GM23338 (cell line): ENCODE data around the gene GPC5. TPM values are rescaled to one million over a fixed set of nuclear protein-coding genes. Genes with fewer than 3 reads are reported as not detected.

ENCODE experiments used
- ATAC-seq: fragments of 200-7000 bp; cut with Tn5 transposase; 3 replicates; pipeline ENCODE4 v1.9.1; 2020
- DNase-seq: peaks from one replicate; pipeline ENCODE4 v3.0.0-alpha.2; 2015; ENCODE audit warnings: low spot score
- H2AFZ ChIP-seq: fragments of 200-600 bp; sonication (generic); 2 replicates; pipeline ENCODE4 v1.8.0; 2016; ENCODE audit warnings: antibody characterized with exemption, mild to moderate bottlenecking, moderate library complexity
- H3F3A ChIP-seq: fragments of 200-600 bp; sonication (generic); replicated peaks from 2 replicates; pipeline ENCODE4 v1.8.0; 2017; ENCODE audit warnings: antibody characterized with exemption, mixed run types, low read depth
- H3K27ac ChIP-seq: fragments of 200-600 bp; sonication (generic); 2 replicates; pipeline ENCODE4 v1.6.1; 2016; ENCODE audit warnings: low read depth
- H3K27me3 ChIP-seq: fragments of 200-600 bp; sonication (generic); 2 replicates; pipeline ENCODE4 v1.8.0; 2016; ENCODE audit warnings: mild to moderate bottlenecking, mixed run types, moderate library complexity; ENCODE audit not compliant: insufficient read depth
- H3K36me3 ChIP-seq: fragments of 200-600 bp; sonication (generic); 2 replicates; pipeline ENCODE4 v1.8.0; 2016; ENCODE audit warnings: mild to moderate bottlenecking; ENCODE audit not compliant: insufficient read depth
- H3K4me1 ChIP-seq: fragments of 200-600 bp; sonication (generic); 2 replicates; pipeline ENCODE4 v1.8.0; 2016; ENCODE audit warnings: mild to moderate bottlenecking, moderate library complexity; ENCODE audit not compliant: insufficient read depth
- H3K4me2 ChIP-seq: fragments of 200-600 bp; sonication (generic); 2 replicates; pipeline ENCODE4 v1.7.1; 2017; ENCODE audit warnings: mixed run types
- H3K4me3 ChIP-seq: fragments of 200-600 bp; sonication (generic); 2 replicates; pipeline ENCODE4 v1.6.1; 2016; ENCODE audit warnings: mixed run types
- H3K79me2 ChIP-seq: fragments of 200-600 bp; sonication (generic); replicated peaks from 2 replicates; pipeline ENCODE4 v1.8.0; 2017; ENCODE audit warnings: mild to moderate bottlenecking; ENCODE audit not compliant: insufficient read depth
- H3K9me2 ChIP-seq: fragments of 200-600 bp; sonication (generic); 2 replicates; pipeline ENCODE4 v1.8.0; 2017; ENCODE audit not compliant: insufficient read depth
- H4K20me1 ChIP-seq: fragments of 200-600 bp; sonication (generic); replicated peaks from 2 replicates; pipeline ENCODE4 v1.8.0; 2017; ENCODE audit warnings: mild to moderate bottlenecking; ENCODE audit not compliant: insufficient read depth
- H3K27ac Mint-ChIP-seq: 2 replicates; pipeline ENCODE4 v1.8.0; 2020; ENCODE audit warnings: inconsistent platforms, mild to moderate bottlenecking, moderate library complexity, mixed read lengths
- H3K27me3 Mint-ChIP-seq: 3 replicates; pipeline ENCODE4 v1.8.0; 2022; ENCODE audit warnings: low read depth, mild to moderate bottlenecking, moderate library complexity, mixed read lengths, inconsistent platforms; ENCODE audit not compliant: insufficient read depth, poor library complexity
- H3K36me3 Mint-ChIP-seq: 3 replicates; pipeline ENCODE4 v1.8.0; 2021; ENCODE audit warnings: low read depth, mild to moderate bottlenecking, inconsistent platforms, moderate library complexity, mixed read lengths
- H3K4me1 Mint-ChIP-seq: 3 replicates; pipeline ENCODE4 v1.8.0; 2020; ENCODE audit warnings: mild to moderate bottlenecking, inconsistent platforms, mixed read lengths
- H3K4me3 Mint-ChIP-seq: 3 replicates; pipeline ENCODE4 v1.8.0; 2021; ENCODE audit warnings: moderate library complexity, mild to moderate bottlenecking, inconsistent platforms, mixed read lengths
- H3K9me3 Mint-ChIP-seq: 3 replicates; pipeline ENCODE4 v1.8.0; 2020; ENCODE audit warnings: moderate library complexity, mild to moderate bottlenecking, inconsistent platforms, mixed read lengths
- CREB1 ChIP-seq: fragments of 250-450 bp; sonication (Bioruptor Pico); IDR thresholded peaks from 2 replicates; pipeline ENCODE4 v1.5.0; 2020; ENCODE audit warnings: low read depth, mild to moderate bottlenecking, moderate library complexity
- EZH2phosphoT487 ChIP-seq: fragments of 200-600 bp; sonication (generic); IDR thresholded peaks from one replicate; pipeline ENCODE4 v1.8.1; 2018; ENCODE audit warnings: antibody characterized with exemption; ENCODE audit not compliant: unreplicated experiment
- NANOG ChIP-seq: IDR thresholded peaks from 2 replicates; pipeline ENCODE4 v1.6.1; 2016; ENCODE audit warnings: antibody characterized with exemption, borderline replicate concordance
- STAT1 ChIP-seq: IDR thresholded peaks from one replicate; pipeline ENCODE4 v1.6.1; 2016; ENCODE audit warnings: antibody characterized with exemption; ENCODE audit not compliant: unreplicated experiment
- polyA plus RNA-seq: library from polyadenylated mRNA; unstranded; fragments of >200 nt; fragmentation: Nextera tagmentation; extraction: Ambion mirVana; gene quantifications from 2 replicates; pipeline ENCODE4 v1.2.1, GENCODE V29; 2016
- total RNA-seq: library from RNA; depleted of rRNA; stranded (reverse); fragments of >200 nt; shearing (Covaris generic); gene quantifications from 2 replicates; pipeline ENCODE4 v1.2.3, GENCODE V29; 2014
- TF ChIP-seq, protein P1 (sequence below): IDR thresholded peaks from one replicate; pipeline ENCODE4 v1.6.1; 2018; ENCODE audit warnings: antibody characterized with exemption; ENCODE audit not compliant: unreplicated experiment
- TF ChIP-seq, protein P2 (sequence below), 2 experiments: fragments of 200-600 bp in 1 of 2; sonication (generic) in 1 of 2; conservative IDR thresholded peaks; 2 replicates each; pipeline versions ENCODE4 v1.5.1 to v1.6.1; 2016 to 2017; ENCODE audit warnings: antibody characterized with exemption in 2 of 2, low read depth in 2 of 2, mild to moderate bottlenecking in 2 of 2, moderate library complexity in 1 of 2
- TF ChIP-seq, protein P3 (sequence below): IDR thresholded peaks from 2 replicates; pipeline ENCODE4 v1.6.1; 2016; ENCODE audit warnings: antibody characterized with exemption
- TF ChIP-seq, protein P4 (sequence below): fragments of 250-450 bp; sonication (Bioruptor Pico); IDR thresholded peaks from 2 replicates; pipeline ENCODE4 v1.5.0; 2020; ENCODE audit warnings: mild to moderate bottlenecking, moderate library complexity

GPC5 gene
- total and polyA plus RNA-seq, 2 experiments from 2014 or later, result 0.95 to 1.1 TPM

DNA sequence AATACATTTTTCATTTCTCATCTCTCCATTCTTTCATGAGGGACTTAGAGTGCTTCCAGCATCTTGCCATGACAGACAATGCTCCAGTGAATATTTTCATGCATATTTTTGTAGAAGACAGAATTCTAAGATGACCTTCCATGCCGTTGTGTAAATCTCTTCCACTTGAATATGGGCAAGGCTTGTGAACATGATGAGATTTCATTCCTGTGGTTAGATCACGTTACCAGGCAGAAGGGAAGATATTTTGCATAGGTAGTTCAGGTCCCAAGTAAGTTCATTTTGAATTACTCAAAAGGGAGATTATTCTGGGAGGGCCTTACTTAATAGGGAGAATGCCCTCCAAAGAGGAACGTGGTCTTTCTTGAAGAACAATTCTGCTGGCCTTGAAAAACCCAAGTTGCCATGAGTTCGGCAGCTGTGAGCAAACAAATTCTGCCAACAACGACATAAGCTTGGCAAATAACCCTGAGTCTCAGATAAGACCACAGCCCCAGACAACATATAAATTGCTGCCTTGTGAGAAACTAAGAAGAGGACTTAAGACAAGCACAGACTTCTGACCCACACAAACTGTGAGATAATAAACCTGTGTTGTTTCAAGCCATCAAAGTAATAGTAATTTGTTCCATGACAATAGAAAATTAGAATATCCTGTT, 1427.6 kb downstream of the GPC5 start:
- no peak for ATAC-seq
- Histone ChIP-seq H3K4me3 (no peak overlapping the region), H3K36me3 (no peaks in the 10 kb centered on the region), H3K4me1 (peaks cover 7% of the 10 kb centered on the region), H3K9me2 (0 out of 2 replicates have a peak, but pooled peaks cover 3% of the 10 kb centered on the region), H3K4me2 (no peak overlapping the region), H3F3A (no peaks in the 10 kb centered on the region), H2AFZ (no peak overlapping the region), H3K27me3 (no peaks in the 10 kb centered on the region), H3K79me2 (no peaks in the 10 kb centered on the region), H3K27ac (no peak overlapping the region), H4K20me1 (no peaks in the 10 kb centered on the region)
- no peak overlapping the region for H3K27ac Mint-ChIP-seq
- H3K4me3 Mint-ChIP-seq, result no peak overlapping the region
- TF ChIP-seq, protein P1, sequence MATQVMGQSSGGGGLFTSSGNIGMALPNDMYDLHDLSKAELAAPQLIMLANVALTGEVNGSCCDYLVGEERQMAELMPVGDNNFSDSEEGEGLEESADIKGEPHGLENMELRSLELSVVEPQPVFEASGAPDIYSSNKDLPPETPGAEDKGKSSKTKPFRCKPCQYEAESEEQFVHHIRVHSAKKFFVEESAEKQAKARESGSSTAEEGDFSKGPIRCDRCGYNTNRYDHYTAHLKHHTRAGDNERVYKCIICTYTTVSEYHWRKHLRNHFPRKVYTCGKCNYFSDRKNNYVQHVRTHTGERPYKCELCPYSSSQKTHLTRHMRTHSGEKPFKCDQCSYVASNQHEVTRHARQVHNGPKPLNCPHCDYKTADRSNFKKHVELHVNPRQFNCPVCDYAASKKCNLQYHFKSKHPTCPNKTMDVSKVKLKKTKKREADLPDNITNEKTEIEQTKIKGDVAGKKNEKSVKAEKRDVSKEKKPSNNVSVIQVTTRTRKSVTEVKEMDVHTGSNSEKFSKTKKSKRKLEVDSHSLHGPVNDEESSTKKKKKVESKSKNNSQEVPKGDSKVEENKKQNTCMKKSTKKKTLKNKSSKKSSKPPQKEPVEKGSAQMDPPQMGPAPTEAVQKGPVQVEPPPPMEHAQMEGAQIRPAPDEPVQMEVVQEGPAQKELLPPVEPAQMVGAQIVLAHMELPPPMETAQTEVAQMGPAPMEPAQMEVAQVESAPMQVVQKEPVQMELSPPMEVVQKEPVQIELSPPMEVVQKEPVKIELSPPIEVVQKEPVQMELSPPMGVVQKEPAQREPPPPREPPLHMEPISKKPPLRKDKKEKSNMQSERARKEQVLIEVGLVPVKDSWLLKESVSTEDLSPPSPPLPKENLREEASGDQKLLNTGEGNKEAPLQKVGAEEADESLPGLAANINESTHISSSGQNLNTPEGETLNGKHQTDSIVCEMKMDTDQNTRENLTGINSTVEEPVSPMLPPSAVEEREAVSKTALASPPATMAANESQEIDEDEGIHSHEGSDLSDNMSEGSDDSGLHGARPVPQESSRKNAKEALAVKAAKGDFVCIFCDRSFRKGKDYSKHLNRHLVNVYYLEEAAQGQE, result no peak
- no peak for TF ChIP-seq EZH2phosphoT487
- TF ChIP-seq, protein P2, sequence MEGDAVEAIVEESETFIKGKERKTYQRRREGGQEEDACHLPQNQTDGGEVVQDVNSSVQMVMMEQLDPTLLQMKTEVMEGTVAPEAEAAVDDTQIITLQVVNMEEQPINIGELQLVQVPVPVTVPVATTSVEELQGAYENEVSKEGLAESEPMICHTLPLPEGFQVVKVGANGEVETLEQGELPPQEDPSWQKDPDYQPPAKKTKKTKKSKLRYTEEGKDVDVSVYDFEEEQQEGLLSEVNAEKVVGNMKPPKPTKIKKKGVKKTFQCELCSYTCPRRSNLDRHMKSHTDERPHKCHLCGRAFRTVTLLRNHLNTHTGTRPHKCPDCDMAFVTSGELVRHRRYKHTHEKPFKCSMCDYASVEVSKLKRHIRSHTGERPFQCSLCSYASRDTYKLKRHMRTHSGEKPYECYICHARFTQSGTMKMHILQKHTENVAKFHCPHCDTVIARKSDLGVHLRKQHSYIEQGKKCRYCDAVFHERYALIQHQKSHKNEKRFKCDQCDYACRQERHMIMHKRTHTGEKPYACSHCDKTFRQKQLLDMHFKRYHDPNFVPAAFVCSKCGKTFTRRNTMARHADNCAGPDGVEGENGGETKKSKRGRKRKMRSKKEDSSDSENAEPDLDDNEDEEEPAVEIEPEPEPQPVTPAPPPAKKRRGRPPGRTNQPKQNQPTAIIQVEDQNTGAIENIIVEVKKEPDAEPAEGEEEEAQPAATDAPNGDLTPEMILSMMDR (conservative IDR thresholded peaks at IDR 0.05; ENCODE audit: low read depth in 2 of 2), result no peak
- H3K9me3 Mint-ChIP-seq, result no peaks in the 10 kb centered on the region
- peaks cover 14% of the 10 kb centered on the region for H3K4me1 Mint-ChIP-seq
- H3K36me3 Mint-ChIP-seq, result no peaks in the 10 kb centered on the region
- no peak for DNase-seq
- H3K27me3 Mint-ChIP-seq, result no peaks in the 10 kb centered on the region

DNA sequence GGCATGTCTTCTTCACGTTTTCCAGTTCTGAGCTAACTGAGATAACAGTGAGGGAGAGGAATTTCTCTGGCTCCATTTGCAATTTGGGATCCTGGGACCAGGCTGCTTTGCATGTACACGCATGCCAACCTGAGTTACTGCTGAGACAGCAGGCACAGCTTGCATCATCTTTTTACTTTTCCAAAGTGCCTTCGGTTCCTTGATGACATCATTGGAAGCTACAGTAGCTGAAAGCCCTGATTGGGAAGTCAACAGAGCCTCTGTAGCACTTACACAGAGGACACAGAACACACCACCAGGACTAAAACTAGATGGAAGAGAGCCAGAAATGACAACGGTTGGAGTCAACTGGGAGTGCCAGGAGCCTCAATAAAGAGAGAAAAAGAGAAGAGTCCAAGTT, 1429.1 kb downstream of the GPC5 start:
- no peak for ATAC-seq
- Histone ChIP-seq H3F3A (no peaks in the 10 kb centered on the region), H3K4me2 (no peak overlapping the region), H3K4me3 (no peak overlapping the region), H3K9me2 (0 out of 2 replicates have a peak, but pooled peaks cover 3% of the 10 kb centered on the region), H3K36me3 (no peaks in the 10 kb centered on the region), H3K27ac (no peak overlapping the region), H3K4me1 (no peaks in the 10 kb centered on the region), H4K20me1 (no peaks in the 10 kb centered on the region), H2AFZ (peak overlapping the region; percentile 24), H3K27me3 (no peaks in the 10 kb centered on the region), H3K79me2 (no peaks in the 10 kb centered on the region)
- Mint-ChIP-seq H3K4me3 (no peak overlapping the region), H3K9me3 (no peaks in the 10 kb centered on the region), H3K36me3 (no peaks in the 10 kb centered on the region), H3K27me3 (no peaks in the 10 kb centered on the region), H3K27ac (peak overlapping the region; percentile 84), H3K4me1 (peaks cover 7% of the 10 kb centered on the region; the same call in 2 of the 3 replicates)
- no peak for DNase-seq
- TF ChIP-seq STAT1 (no peak), EZH2phosphoT487 (no peak), NANOG (no peak), CREB1 (CRISPR knock-in tag) (no peak)
- TF ChIP-seq, protein P3, sequence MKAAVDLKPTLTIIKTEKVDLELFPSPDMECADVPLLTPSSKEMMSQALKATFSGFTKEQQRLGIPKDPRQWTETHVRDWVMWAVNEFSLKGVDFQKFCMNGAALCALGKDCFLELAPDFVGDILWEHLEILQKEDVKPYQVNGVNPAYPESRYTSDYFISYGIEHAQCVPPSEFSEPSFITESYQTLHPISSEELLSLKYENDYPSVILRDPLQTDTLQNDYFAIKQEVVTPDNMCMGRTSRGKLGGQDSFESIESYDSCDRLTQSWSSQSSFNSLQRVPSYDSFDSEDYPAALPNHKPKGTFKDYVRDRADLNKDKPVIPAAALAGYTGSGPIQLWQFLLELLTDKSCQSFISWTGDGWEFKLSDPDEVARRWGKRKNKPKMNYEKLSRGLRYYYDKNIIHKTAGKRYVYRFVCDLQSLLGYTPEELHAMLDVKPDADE, result no peak
- TF ChIP-seq, protein P4, sequence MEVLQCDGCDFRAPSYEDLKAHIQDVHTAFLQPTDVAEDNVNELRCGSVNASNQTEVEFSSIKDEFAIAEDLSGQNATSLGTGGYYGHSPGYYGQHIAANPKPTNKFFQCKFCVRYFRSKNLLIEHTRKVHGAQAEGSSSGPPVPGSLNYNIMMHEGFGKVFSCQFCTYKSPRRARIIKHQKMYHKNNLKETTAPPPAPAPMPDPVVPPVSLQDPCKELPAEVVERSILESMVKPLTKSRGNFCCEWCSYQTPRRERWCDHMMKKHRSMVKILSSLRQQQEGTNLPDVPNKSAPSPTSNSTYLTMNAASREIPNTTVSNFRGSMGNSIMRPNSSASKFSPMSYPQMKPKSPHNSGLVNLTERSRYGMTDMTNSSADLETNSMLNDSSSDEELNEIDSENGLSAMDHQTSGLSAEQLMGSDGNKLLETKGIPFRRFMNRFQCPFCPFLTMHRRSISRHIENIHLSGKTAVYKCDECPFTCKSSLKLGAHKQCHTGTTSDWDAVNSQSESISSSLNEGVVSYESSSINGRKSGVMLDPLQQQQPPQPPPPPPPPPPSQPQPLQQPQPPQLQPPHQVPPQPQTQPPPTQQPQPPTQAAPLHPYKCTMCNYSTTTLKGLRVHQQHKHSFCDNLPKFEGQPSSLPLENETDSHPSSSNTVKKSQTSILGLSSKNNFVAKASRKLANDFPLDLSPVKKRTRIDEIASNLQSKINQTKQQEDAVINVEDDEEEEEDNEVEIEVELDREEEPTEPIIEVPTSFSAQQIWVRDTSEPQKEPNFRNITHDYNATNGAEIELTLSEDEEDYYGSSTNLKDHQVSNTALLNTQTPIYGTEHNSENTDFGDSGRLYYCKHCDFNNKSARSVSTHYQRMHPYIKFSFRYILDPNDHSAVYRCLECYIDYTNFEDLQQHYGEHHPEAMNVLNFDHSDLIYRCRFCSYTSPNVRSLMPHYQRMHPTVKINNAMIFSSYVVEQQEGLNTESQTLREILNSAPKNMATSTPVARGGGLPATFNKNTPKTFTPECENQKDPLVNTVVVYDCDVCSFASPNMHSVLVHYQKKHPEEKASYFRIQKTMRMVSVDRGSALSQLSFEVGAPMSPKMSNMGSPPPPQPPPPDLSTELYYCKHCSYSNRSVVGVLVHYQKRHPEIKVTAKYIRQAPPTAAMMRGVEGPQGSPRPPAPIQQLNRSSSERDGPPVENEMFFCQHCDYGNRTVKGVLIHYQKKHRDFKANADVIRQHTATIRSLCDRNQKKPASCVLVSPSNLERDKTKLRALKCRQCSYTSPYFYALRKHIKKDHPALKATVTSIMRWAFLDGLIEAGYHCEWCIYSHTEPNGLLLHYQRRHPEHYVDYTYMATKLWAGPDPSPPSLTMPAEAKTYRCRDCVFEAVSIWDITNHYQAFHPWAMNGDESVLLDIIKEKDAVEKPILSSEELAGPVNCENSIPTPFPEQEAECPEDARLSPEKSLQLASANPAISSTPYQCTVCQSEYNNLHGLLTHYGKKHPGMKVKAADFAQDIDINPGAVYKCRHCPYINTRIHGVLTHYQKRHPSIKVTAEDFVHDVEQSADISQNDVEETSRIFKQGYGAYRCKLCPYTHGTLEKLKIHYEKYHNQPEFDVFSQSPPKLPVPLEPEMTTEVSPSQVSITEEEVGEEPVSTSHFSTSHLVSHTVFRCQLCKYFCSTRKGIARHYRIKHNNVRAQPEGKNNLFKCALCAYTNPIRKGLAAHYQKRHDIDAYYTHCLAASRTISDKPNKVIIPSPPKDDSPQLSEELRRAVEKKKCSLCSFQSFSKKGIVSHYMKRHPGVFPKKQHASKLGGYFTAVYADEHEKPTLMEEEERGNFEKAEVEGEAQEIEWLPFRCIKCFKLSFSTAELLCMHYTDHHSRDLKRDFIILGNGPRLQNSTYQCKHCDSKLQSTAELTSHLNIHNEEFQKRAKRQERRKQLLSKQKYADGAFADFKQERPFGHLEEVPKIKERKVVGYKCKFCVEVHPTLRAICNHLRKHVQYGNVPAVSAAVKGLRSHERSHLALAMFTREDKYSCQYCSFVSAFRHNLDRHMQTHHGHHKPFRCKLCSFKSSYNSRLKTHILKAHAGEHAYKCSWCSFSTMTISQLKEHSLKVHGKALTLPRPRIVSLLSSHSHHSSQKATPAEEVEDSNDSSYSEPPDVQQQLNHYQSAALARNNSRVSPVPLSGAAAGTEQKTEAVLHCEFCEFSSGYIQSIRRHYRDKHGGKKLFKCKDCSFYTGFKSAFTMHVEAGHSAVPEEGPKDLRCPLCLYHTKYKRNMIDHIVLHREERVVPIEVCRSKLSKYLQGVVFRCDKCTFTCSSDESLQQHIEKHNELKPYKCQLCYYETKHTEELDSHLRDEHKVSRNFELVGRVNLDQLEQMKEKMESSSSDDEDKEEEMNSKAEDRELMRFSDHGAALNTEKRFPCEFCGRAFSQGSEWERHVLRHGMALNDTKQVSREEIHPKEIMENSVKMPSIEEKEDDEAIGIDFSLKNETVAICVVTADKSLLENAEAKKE (CRISPR knock-in tag), result no peak
